GM23248 (cell line): ENCODE results near the gene DLL1. TPM values are rescaled to one million over a fixed set of nuclear protein-coding genes. Genes with fewer than 3 reads are reported as not detected.

Experiments used
- DNase-seq: peaks from one replicate; pipeline ENCODE4 v3.0.0-alpha.2; 2015
- H2AFZ ChIP-seq: fragments of 200-600 bp; sonication (generic); 2 replicates; pipeline ENCODE4 v1.6.1; 2016; ENCODE audit warnings: antibody characterized with exemption
- H3F3A ChIP-seq: fragments of 200-600 bp; sonication (generic); 2 replicates; pipeline ENCODE4 v1.6.1; 2016; ENCODE audit warnings: mild to moderate bottlenecking, antibody characterized with exemption, mixed run types; ENCODE audit not compliant: insufficient read depth
- H3K27ac ChIP-seq: fragments of 200-600 bp; sonication (generic); 2 replicates; pipeline ENCODE4 v1.5.1; 2016; ENCODE audit warnings: mild to moderate bottlenecking
- H3K27me3 ChIP-seq: fragments of 200-600 bp; sonication (generic); replicated peaks from 2 replicates; pipeline ENCODE4 v1.6.1; 2016; ENCODE audit warnings: mild to moderate bottlenecking; ENCODE audit not compliant: insufficient read depth
- H3K36me3 ChIP-seq: fragments of 200-600 bp; sonication (generic); 2 replicates; pipeline ENCODE4 v1.6.1; 2016; ENCODE audit warnings: low read depth, mild to moderate bottlenecking
- H3K4me1 ChIP-seq: fragments of 200-600 bp; sonication (generic); 2 replicates; pipeline ENCODE4 v1.6.1; 2016; ENCODE audit warnings: mild to moderate bottlenecking; ENCODE audit not compliant: insufficient read depth
- H3K4me2 ChIP-seq: fragments of 200-600 bp; sonication (generic); one replicate; pipeline ENCODE4 v1.6.1; 2016; ENCODE audit warnings: mild to moderate bottlenecking; ENCODE audit not compliant: unreplicated experiment
- H3K4me3 ChIP-seq: fragments of 200-600 bp; sonication (generic); 2 replicates; pipeline ENCODE4 v1.5.1; 2016; ENCODE audit warnings: mild to moderate bottlenecking
- H3K79me2 ChIP-seq: fragments of 200-600 bp; sonication (generic); 2 replicates; pipeline ENCODE4 v1.6.1; 2016; ENCODE audit warnings: mild to moderate bottlenecking; ENCODE audit not compliant: insufficient read depth
- H3K9ac ChIP-seq: fragments of 200-600 bp; sonication (generic); 2 replicates; pipeline ENCODE4 v1.6.1; 2016; ENCODE audit warnings: mild to moderate bottlenecking
- H3K9me2 ChIP-seq: fragments of 200-600 bp; sonication (generic); 2 replicates; pipeline ENCODE4 v1.6.1; 2016; ENCODE audit warnings: mixed run types, mild to moderate bottlenecking, moderate library complexity; ENCODE audit not compliant: insufficient read depth
- H3K9me3 ChIP-seq: fragments of 200-600 bp; sonication (generic); one replicate; pipeline ENCODE4 v1.6.1; 2017; ENCODE audit warnings: low read depth
- H4K20me1 ChIP-seq: fragments of 200-600 bp; sonication (generic); 2 replicates; pipeline ENCODE4 v1.6.0; 2016; ENCODE audit not compliant: insufficient read depth
- EZH2 ChIP-seq: fragments of 200-600 bp; sonication (generic); IDR thresholded peaks from 2 replicates; pipeline ENCODE4 v1.6.1; 2018; ENCODE audit warnings: antibody characterized with exemption, mild to moderate bottlenecking; ENCODE audit not compliant: insufficient read depth, poor library complexity, severe bottlenecking
- EZH2phosphoT487 ChIP-seq: fragments of 200-600 bp; sonication (generic); IDR thresholded peaks from 2 replicates; pipeline ENCODE4 v1.6.1; 2018; ENCODE audit warnings: antibody characterized with exemption, moderate library complexity, mild to moderate bottlenecking, low read depth; ENCODE audit not compliant: insufficient read depth
- WGBS, 2 experiments: methylation state at CpG; one replicate each; pipeline ENCODE4 v1.1.6; 2015 to 2017; ENCODE audit warnings: low lambda C conversion rate in 2 of 2, low coverage in 1 of 2; ENCODE audit errors: missing lambda C conversion rate in 2 of 2; 5-methylcytosine and 5-hydroxymethylcytosine counted together
- in situ Hi-C: fragments of 300-500 bp; cut with MboI; formaldehyde crosslinking; loops from 2 replicates; pipeline ENCODE4 v1.15.0; 2020
- polyA plus RNA-seq: library from polyadenylated mRNA; unstranded; fragments of >200 nt; fragmentation: Nextera tagmentation; extraction: Ambion mirVana; gene quantifications from 2 replicates; pipeline ENCODE4 v1.2.1, GENCODE V29; 2016
- total RNA-seq: library from RNA; depleted of rRNA; stranded (reverse); fragments of >200 nt; shearing (Covaris generic); gene quantifications from 2 replicates; pipeline ENCODE4 v1.2.3, GENCODE V29; 2014

DLL1 gene
- total and polyA plus RNA-seq, 2 experiments from 2014 or later: 0.68 to 0.86 TPM

DNA sequence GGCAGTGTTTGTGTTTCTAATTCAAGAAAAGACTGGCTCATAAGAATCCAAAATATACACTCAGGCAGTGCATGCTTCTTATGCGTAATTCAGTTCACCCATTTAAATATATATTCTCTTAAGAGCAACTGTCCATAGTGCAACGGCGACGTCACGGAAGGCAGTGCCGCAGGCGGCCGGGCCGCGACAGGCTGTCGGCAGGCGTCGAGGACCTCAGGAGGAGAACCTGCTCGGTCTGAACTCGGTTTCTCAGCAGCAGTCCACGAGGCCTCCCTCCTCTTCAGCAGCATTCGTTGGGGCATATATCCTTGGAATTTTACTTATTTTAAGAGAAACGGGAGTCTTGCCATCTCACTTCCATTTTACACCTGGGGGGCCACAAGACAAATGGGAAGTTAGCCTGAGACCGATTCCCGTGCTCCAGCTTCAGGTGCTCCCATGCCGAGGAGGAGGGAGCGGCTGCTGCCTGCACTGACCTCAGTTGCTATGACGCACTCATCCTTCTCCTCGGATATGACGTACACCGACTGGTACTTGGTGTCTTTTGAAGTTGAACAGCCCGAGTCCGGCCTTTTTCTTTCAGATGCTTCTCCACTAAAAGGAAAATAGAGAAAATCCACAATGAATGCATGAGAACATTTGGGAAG, 8.2 kb downstream of the DLL1 start:
- 89 to 93% methylated on average over 27 to 28 of the region's 28 CpGs for whole genome bisulfite sequencing, 2 experiments
- Histone ChIP-seq H3F3A (no peaks in the 10 kb centered on the region), H3K27me3 (no peaks in the 10 kb centered on the region), H3K36me3 (no peaks in the 10 kb centered on the region), H3K4me1 (0 out of 2 replicates have a peak, but pooled peaks cover 3% of the 10 kb centered on the region), H3K4me2 (no peak overlapping the region), H3K9me3 (no peaks in the 10 kb centered on the region), H3K79me2 (no peaks in the 10 kb centered on the region), H3K4me3 (no peak overlapping the region), H4K20me1 (no peaks in the 10 kb centered on the region), H3K9me2 (no peaks in the 10 kb centered on the region), H2AFZ (no peak overlapping the region), H3K9ac (no peak overlapping the region), H3K27ac (no peak overlapping the region)
- TF ChIP-seq EZH2phosphoT487 (no peak), EZH2 (no peak)
- DNase-seq: no peak
- in situ Hi-C loops: no loop called here

DNA sequence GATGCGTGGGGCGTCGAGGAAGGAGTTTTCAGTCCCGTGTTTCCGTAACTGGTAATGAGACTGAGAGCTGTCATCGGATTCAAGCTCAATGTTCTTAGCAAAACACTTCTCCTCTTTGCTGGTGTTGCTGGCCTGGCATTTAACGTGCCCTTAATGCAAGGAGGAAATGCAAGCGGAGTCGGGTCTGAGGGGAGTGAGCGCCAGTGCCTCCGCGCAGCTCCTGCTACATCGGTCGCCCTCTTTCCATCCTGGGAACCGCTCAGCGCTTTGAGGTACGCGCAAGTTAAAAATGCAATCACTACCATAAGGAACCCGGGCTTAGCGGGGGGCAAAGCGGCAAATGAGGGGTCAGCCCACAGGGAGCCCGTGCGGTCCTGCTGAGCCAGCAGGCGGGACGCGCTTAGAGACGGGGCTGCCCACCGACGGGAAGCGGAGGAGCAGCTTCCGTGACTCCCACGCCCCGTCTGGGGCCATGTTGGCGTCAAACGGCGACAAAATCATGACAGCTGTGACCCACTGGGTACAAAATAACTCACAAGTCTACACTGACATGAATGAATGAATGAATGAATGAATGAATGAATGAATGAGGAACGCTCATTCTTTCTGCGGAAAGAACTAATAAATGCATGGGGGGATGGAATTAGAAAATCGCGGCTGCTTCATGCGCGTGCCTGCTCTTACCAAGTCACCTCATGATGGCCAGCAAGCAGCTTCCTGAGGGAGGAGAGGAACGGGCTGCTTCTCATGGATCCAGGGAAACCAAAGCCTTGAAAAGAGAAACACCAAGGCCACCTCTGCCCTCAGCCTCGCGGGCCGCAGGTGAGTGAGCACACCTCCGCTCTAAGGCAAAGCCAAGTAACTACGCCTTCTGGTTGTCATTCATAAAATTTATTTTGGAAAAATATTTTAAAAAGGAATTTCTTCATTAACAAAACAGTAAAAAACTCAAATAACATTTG, 9.3 kb downstream of the DLL1 start:
- in situ Hi-C loops: no loop called here
- Histone ChIP-seq H3K4me1 (0 out of 2 replicates have a peak, but pooled peaks cover 3% of the 10 kb centered on the region), H3K9me2 (no peaks in the 10 kb centered on the region), H2AFZ (no peak overlapping the region), H4K20me1 (no peaks in the 10 kb centered on the region), H3K9ac (no peak overlapping the region), H3K27me3 (no peaks in the 10 kb centered on the region), H3K4me2 (no peak overlapping the region), H3K4me3 (no peak overlapping the region), H3K27ac (no peak overlapping the region), H3F3A (no peaks in the 10 kb centered on the region), H3K79me2 (no peaks in the 10 kb centered on the region), H3K9me3 (no peaks in the 10 kb centered on the region), H3K36me3 (no peaks in the 10 kb centered on the region)
- WGBS, 2 experiments: 89% methylated on average over 46 to 48 of the region's 48 CpGs
- no peak for TF ChIP-seq EZH2
- no peak for TF ChIP-seq EZH2phosphoT487
- DNase-seq: no peak

DNA sequence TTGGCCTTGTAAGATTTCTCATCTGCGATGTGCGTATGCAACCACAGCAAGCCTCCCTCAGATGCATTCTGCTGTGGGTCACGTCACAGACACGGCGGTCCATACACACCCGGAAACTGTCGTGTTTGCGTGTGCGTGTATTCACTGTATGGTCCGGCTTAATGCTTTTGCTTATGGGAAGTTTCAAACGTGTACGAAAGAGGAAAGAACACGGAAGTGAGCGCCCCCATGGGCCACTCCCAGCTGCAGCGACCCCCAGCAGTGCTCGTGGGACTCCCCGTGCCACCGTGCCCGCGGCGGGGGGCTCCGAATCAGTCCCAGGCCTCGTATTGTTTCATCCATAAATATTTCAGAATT, 10.2 kb downstream of the DLL1 start:
- H3F3A ChIP-seq: no peaks in the 10 kb centered on the region
- WGBS, 2 experiments: 45% methylated on average over 23 of the region's 23 CpGs
- in situ Hi-C loops: no loop called here
- no peak for DNase-seq
- peak overlapping the region; percentile 47 for H3K9ac ChIP-seq
- H3K4me2 ChIP-seq: peak overlapping the region; percentile 77
- no peaks in the 10 kb centered on the region for H3K9me3 ChIP-seq
- H3K79me2 ChIP-seq: no peaks in the 10 kb centered on the region
- H3K9me2 ChIP-seq: no peaks in the 10 kb centered on the region
- no peaks in the 10 kb centered on the region; the same call in 1 of the 2 replicates for H3K27me3 ChIP-seq
- TF ChIP-seq EZH2phosphoT487: no peak
- no peak for TF ChIP-seq EZH2
- no peaks in the 10 kb centered on the region for H3K36me3 ChIP-seq
- peak overlapping the region; percentile 78 for H2AFZ ChIP-seq
- H4K20me1 ChIP-seq: no peaks in the 10 kb centered on the region
- H3K4me3 ChIP-seq: peak overlapping the region; percentile 75
- H3K4me1 ChIP-seq: 0 out of 2 replicates have a peak, but pooled peaks cover 3% of the 10 kb centered on the region
- H3K27ac ChIP-seq: no peak overlapping the region

DNA sequence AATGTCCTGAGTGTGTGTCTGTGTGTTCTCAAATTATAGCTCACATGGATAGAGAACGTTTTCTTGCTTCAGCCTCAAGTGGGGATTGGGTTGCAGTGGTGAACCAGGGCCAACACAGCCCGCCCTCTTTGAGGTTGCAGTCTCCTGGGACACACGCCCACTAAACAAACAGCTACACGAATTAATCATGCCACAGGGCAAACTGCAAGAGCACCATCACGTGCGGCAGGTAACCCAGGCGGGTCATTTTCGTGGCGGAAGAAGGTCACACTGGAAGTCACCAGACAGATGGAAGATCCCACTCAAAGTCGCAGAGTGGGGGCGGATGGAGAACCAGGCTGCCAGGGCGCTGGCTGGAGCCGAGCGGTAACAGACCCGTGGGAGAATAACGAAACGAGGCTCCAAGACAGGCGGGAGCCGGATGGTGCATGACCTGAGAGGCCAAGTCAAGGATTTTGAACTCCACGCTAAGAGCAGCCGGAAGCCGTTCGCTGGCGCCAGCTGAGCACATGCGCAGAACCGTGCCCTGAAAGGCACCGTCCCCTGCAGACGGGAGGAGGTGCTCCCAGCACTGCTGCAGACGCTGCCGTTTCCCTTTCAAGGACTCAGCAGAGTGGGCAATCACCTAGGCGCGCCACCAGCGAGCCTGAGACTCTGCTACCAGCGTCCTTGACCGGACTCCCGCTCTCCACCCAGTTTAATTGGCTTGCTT, 10.7 kb downstream of the DLL1 start:
- Histone ChIP-seq H3K4me1 (0 out of 2 replicates have a peak, but pooled peaks cover 3% of the 10 kb centered on the region), H3K9me3 (no peaks in the 10 kb centered on the region), H3K9me2 (no peaks in the 10 kb centered on the region), H3K27me3 (no peaks in the 10 kb centered on the region; the same call in 1 of the 2 replicates), H4K20me1 (no peaks in the 10 kb centered on the region), H3K4me3 (peak overlapping the region; percentile 75), H3K27ac (no peak overlapping the region), H3K4me2 (peak overlapping the region; percentile 77), H3F3A (no peaks in the 10 kb centered on the region), H2AFZ (peak overlapping the region; percentile 78), H3K36me3 (no peaks in the 10 kb centered on the region), H3K9ac (peak overlapping the region; percentile 47), H3K79me2 (no peaks in the 10 kb centered on the region)
- in situ Hi-C loops: no loop called here
- 39 to 55% methylated on average over 36 of the region's 36 CpGs for WGBS, 2 experiments
- peak; percentile 66 for DNase-seq
- TF ChIP-seq EZH2phosphoT487 (no peak), EZH2 (no peak)
